Endothelial cell of umbilical vein (primary cell): ENCODE data around the gene ADCY3. TPM values are rescaled to one million over a fixed set of nuclear protein-coding genes. Genes with fewer than 3 reads are reported as not detected.

Source experiments
- BruUV-seq: library from RNA; stranded (reverse); fragments of 400-500 nt; replicated peaks from 2 replicates; lab custom pipeline; 2021; lab: Mats Ljungman, UMichigan
- CTCF ChIA-PET: fragments of 300-600, 350-600 bp; sonication (Branson Sonifier 250); formaldehyde crosslinking; loops from one replicate; lab custom pipeline; 2021; ENCODE audit warnings: antibody characterized with exemption, inconsistent platforms; lab: Charles Lee
- POLR2A ChIA-PET: fragments of 300-600, 350-600 bp; sonication (Branson Sonifier 250); formaldehyde crosslinking; loops from one replicate; lab custom pipeline; 2021; ENCODE audit warnings: antibody characterized with exemption, inconsistent platforms; lab: Charles Lee
- DNase-seq: peaks from one replicate; pipeline ENCODE4 v3.0.0-alpha.2; 2011; ENCODE audit warnings: low read depth, low spot score
- FAIRE-seq: peaks from 2 replicates; lab custom pipeline; 2011; peaks lifted over from hg19 to GRCh38; lab: Jason Lieb, UNC
- H2AFZ ChIP-seq: 2 replicates; pipeline ENCODE4 v1.6.0; 2012; ENCODE audit warnings: low read depth, low read length, control low read depth, inconsistent platforms
- H3K27ac ChIP-seq: 2 replicates; pipeline ENCODE4 v1.5.1; 2011; ENCODE audit warnings: low read depth, mild to moderate bottlenecking, control low read depth, low read length, moderate library complexity; ENCODE audit not compliant: insufficient read depth
- H3K27me3 ChIP-seq, 2 experiments: 2 replicates each; pipeline versions ENCODE4 v1.6.0 to v1.6.1; 2011; ENCODE audit warnings: low read length in 2 of 2, mixed read lengths in 1 of 2; ENCODE audit not compliant: control insufficient read depth in 2 of 2, insufficient read depth in 2 of 2
- H3K36me3 ChIP-seq, 2 experiments: 2 replicates in 1 of 2; 3 replicates in 1 of 2; pipeline ENCODE4 v1.5.1; 2011; ENCODE audit warnings: low read length in 2 of 2, mild to moderate bottlenecking in 1 of 2, moderate library complexity in 1 of 2; ENCODE audit not compliant: control insufficient read depth in 2 of 2, insufficient read depth in 2 of 2; ENCODE audit errors: extremely low read depth in 1 of 2
- H3K4me1 ChIP-seq: 3 replicates; pipeline ENCODE4 v1.5.1; 2011; ENCODE audit warnings: mild to moderate bottlenecking, low read length; ENCODE audit not compliant: control insufficient read depth, insufficient read depth; ENCODE audit errors: extremely low read depth
- H3K4me2 ChIP-seq: 2 replicates; pipeline ENCODE4 v1.6.1; 2011; ENCODE audit warnings: low read length, control low read depth, mixed read lengths; ENCODE audit not compliant: insufficient read depth
- H3K4me3 ChIP-seq, 3 experiments: fragments of 200-600 bp in 1 of 3; sonication (generic), shearing (Covaris generic) in 1 of 3; replicated peaks in 1 of 3; 2 replicates each; pipeline ENCODE4 v1.5.1; 2011 to 2016; ENCODE audit warnings: control low read depth in 3 of 3, low read length in 3 of 3, mild to moderate bottlenecking in 2 of 3, inconsistent platforms in 1 of 3, low read depth in 1 of 3, moderate library complexity in 1 of 3; ENCODE audit not compliant: insufficient read depth in 1 of 3
- H3K79me2 ChIP-seq: 2 replicates; pipeline ENCODE4 v1.6.0; 2012; ENCODE audit warnings: low read length, inconsistent platforms; ENCODE audit not compliant: control insufficient read depth, insufficient read depth
- H3K9ac ChIP-seq: replicated peaks from 2 replicates; pipeline ENCODE3; 2011; ENCODE audit warnings: low read length, control low read depth; ENCODE audit not compliant: insufficient read depth; ENCODE audit errors: extremely low read depth
- H3K9me1 ChIP-seq: replicated peaks from 3 replicates; pipeline ENCODE4 v1.6.0; 2011; ENCODE audit warnings: mild to moderate bottlenecking, low read length; ENCODE audit not compliant: control insufficient read depth, insufficient read depth; ENCODE audit errors: extremely low read depth
- H3K9me3 ChIP-seq: replicated peaks from 2 replicates; pipeline ENCODE4 v1.5.1; 2012; ENCODE audit warnings: low read length, inconsistent platforms; ENCODE audit not compliant: control insufficient read depth, insufficient read depth
- H4K20me1 ChIP-seq: replicated peaks from 2 replicates; pipeline ENCODE3; 2011; ENCODE audit warnings: mild to moderate bottlenecking, low read length; ENCODE audit not compliant: control insufficient read depth, insufficient read depth; ENCODE audit errors: extremely low read depth
- CTCF ChIP-seq, 2 donors: IDR thresholded peaks; 1 replicate in 1 of 2; 2 replicates in 1 of 2; pipeline ENCODE4 v1.5.1; 2011; ENCODE audit warnings: low read length in 2 of 2, mild to moderate bottlenecking in 2 of 2, moderate library complexity in 2 of 2, control low read depth in 1 of 2, inconsistent platforms in 1 of 2, low read depth in 1 of 2; ENCODE audit not compliant: insufficient read depth in 1 of 2; ENCODE audit errors: extremely low read depth in 1 of 2
- EZH2 ChIP-seq: IDR thresholded peaks from 2 replicates; pipeline ENCODE4 v1.6.1; 2012; ENCODE audit warnings: borderline replicate concordance, low read depth, mild to moderate bottlenecking, moderate library complexity, low read length, inconsistent platforms; ENCODE audit not compliant: severe bottlenecking
- FOS ChIP-seq: IDR thresholded peaks from 2 replicates; pipeline ENCODE4 v1.6.1; 2011; ENCODE audit warnings: mild to moderate bottlenecking, low read length, moderate library complexity, borderline replicate concordance; ENCODE audit not compliant: insufficient read depth
- GATA2 ChIP-seq: IDR thresholded peaks from 2 replicates; pipeline ENCODE4 v1.7.0; 2011; ENCODE audit warnings: low read depth, mild to moderate bottlenecking, moderate library complexity, mixed read lengths, low read length; ENCODE audit not compliant: insufficient read length, insufficient read depth
- JUN ChIP-seq: IDR thresholded peaks from 2 replicates; pipeline ENCODE4 v1.6.1; 2011; ENCODE audit warnings: borderline replicate concordance, low read depth; ENCODE audit not compliant: insufficient read length, insufficient read depth
- MAX ChIP-seq: IDR thresholded peaks from 2 replicates; pipeline ENCODE4 v1.6.1; 2011; ENCODE audit not compliant: insufficient read depth, insufficient read length
- MYC ChIP-seq: IDR thresholded peaks from one replicate; pipeline ENCODE4 v1.6.1; 2011; ENCODE audit warnings: mild to moderate bottlenecking, low read depth, low read length
- POLR2A ChIP-seq: IDR thresholded peaks from 2 replicates; pipeline ENCODE4 v1.6.1; 2012; ENCODE audit warnings: low read depth, mild to moderate bottlenecking, control low read depth, low read length
- POLR2AphosphoS5 ChIP-seq: IDR thresholded peaks from 2 replicates; pipeline ENCODE4 v1.6.1; 2012; ENCODE audit warnings: low read depth, mild to moderate bottlenecking, control low read depth, low read length, moderate library complexity; ENCODE audit not compliant: insufficient read depth
- dilution Hi-C: fragments of 300-500 bp; cut with MboI; formaldehyde crosslinking; loops from one replicate; pipeline ENCODE4 v1.15.0; 2019; ENCODE audit warnings: low sequenced_read_pairs; ENCODE audit not compliant: extremely low pct_ligation_motif_present
- intact Hi-C: fragments of 100-400 bp; cut with micrococcal nuclease; formaldehyde crosslinking; loops from one replicate; pipeline ENCODE4 v1.10.0; 2022
- polyA plus RNA-seq, 4 experiments: library from polyadenylated mRNA; depleted of rRNA in 3 of 4; stranded (reverse) in 3 of 4; unstranded in 1 of 4; fragments of >200 nt; gene quantifications; 2 replicates each; pipeline versions ENCODE4 v1.2.1 to v1.2.3, GENCODE V29; 2011 to 2012; ENCODE audit warnings: missing spikeins in 1 of 4
- total RNA-seq: library from RNA; stranded (reverse); gene quantifications from 2 replicates; pipeline ENCODE4 v1.2.3, GENCODE V29; 2021

ADCY3 gene
- total and polyA plus RNA-seq, 2 donors (not counting 3 experiments of a cell fraction or from before 2014, with no cell fraction given): 54.0 to 61.3 TPM

GRCh38 chr2:24816884-24817283, 103.2 kb downstream of the ADCY3 start:
- Histone ChIP-seq H3K9me3 (no peaks in the 10 kb centered on the region), H4K20me1 (no peaks in the 10 kb centered on the region), H3K27me3 (no peaks in the 10 kb centered on the region), H3K9ac (peak overlapping the region; percentile 32), H3K4me3 (no peak overlapping the region), H3K36me3 (peaks cover 14 to 19% of the 10 kb centered on the region in 2 experiments), H3K4me2 (peak overlapping the region; percentile 52), H3K4me1 (peaks cover 19% of the 10 kb centered on the region), H3K79me2 (peaks cover 30% of the 10 kb centered on the region), H3K9me1 (no peaks in the 10 kb centered on the region), H3K27ac (peak overlapping the region; percentile 74), H2AFZ (no peak overlapping the region)
- POLR2A ChIA-PET: no interaction called here
- CTCF ChIA-PET: interaction anchor here (0.8 to 2.6 kb wide), 2 partner anchors 10 to 383 kb away, joined by 5 to 18 read pairs; no protein-coding TSS in a partner anchor
- dilution Hi-C loops (no loop called here), intact Hi-C loops (loop anchor here (1.0 kb wide), 1 partner anchor 8 kb away; no protein-coding TSS in a partner anchor)
- no TSS peak for BruUV-seq
- DNase-seq (peak; percentile 87), FAIRE-seq (peak; percentile 97)
- TF ChIP-seq FOS (peak; percentile 91), JUN (peak; percentile 75), MYC (no peak), POLR2AphosphoS5 (peak; percentile 20), GATA2 (peak; percentile 80)

- Histone ChIP-seq H3K27me3 (no peaks in the 10 kb centered on the region), H2AFZ (no peak overlapping the region), H3K9ac (peak overlapping the region; percentile 29), H4K20me1 (no peaks in the 10 kb centered on the region), H3K4me3 (no peak overlapping the region), H3K36me3 (peaks cover 12 to 19% of the 10 kb centered on the region in 2 experiments), H3K9me3 (no peaks in the 10 kb centered on the region), H3K79me2 (peaks cover 33% of the 10 kb centered on the region), H3K9me1 (no peaks in the 10 kb centered on the region), H3K27ac (peak overlapping the region; percentile 74), H3K4me1 (peaks cover 19% of the 10 kb centered on the region), H3K4me2 (peak overlapping the region; percentile 52)
- dilution Hi-C loops (no loop called here), intact Hi-C loops (no loop called here)
- DNase-seq: no peak
- no peak for FAIRE-seq
- ChIA-PET POLR2A (no interaction called here), CTCF (interaction anchor here (3.6 to 4.7 kb wide), 2 partner anchors 10 to 24 kb away, joined by 17 to 22 read pairs; partner anchors contain the start of genes CENPO and PTRHD1)
- BruUV-seq: TSS peak; percentile 13
- TF ChIP-seq POLR2A: no peak
- no peak for TF ChIP-seq EZH2
- no peak for TF ChIP-seq MYC
- no peak for TF ChIP-seq POLR2AphosphoS5
- TF ChIP-seq MAX: no peak
- TF ChIP-seq JUN: no peak
- TF ChIP-seq FOS: no peak
- no peak for TF ChIP-seq GATA2
- TF ChIP-seq CTCF (IDR thresholded peaks at IDR 0.05; ENCODE audit: extremely low read depth in 1 of 2, insufficient read depth in 1 of 2, low read depth in 1 of 2, low read length in 2 of 2): no peak
These were observed 103.6 kb downstream of the ADCY3 start for GRCh38 chr2:24816404-24816803.
